ENCODE data around the gene FAM118B.
A peak's percentile ranks its signal among the peaks of the same experiment; 100 is the strongest.

Gene FAM118B

DNA sequence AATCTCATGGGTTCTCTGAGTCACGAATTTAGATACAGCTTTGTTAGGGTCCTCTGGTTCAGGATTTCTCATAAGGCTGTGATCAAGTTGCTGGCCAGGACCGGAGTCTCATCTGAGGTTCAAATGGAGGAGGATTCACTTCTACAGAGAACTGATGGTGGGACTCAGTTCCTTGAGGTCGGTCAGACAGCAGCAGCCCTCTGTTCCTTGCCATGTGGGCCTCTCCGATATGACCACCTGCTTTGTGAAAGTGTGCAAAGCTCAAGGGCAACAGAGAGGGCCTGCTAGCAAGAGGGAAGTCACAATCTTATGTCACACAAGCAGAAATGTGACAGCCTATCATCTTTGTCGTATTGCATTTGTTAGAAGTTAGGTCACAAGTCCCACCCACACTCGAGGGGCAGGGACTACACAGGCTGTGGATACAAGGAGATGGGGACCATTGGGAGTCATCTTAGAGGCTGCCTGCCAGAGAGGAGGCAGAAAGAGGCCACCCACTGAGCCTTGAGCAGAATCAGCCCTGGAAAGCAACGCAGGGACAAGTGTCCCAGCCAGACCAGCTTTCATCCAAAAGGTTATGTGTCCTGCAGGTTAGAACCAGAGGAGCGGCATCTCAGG lies 34.6 kb upstream of the FAM118B start:
- no peaks in the 10 kb centered on the region for H3K27me3 Mint-ChIP-seq
- H3K4me3 Mint-ChIP-seq = no peak overlapping the region
- H3K27ac Mint-ChIP-seq = no peak overlapping the region
- H3K4me1 Mint-ChIP-seq = no peaks in the 10 kb centered on the region
- no peak for DNase-seq
- no peak for ATAC-seq
- no peaks in the 10 kb centered on the region for H3K36me3 Mint-ChIP-seq (ENCODE audit: low read depth)
- no peaks in the 10 kb centered on the region for H3K9me3 Mint-ChIP-seq

GRCh38 chr11:126181939-126182730 lies 29.4 kb upstream of the FAM118B start:
- Mint-ChIP-seq H3K36me3 (ENCODE audit: low read depth) (no peaks in the 10 kb centered on the region), H3K27ac (no peak overlapping the region)
- no peak for DNase-seq

DNA sequence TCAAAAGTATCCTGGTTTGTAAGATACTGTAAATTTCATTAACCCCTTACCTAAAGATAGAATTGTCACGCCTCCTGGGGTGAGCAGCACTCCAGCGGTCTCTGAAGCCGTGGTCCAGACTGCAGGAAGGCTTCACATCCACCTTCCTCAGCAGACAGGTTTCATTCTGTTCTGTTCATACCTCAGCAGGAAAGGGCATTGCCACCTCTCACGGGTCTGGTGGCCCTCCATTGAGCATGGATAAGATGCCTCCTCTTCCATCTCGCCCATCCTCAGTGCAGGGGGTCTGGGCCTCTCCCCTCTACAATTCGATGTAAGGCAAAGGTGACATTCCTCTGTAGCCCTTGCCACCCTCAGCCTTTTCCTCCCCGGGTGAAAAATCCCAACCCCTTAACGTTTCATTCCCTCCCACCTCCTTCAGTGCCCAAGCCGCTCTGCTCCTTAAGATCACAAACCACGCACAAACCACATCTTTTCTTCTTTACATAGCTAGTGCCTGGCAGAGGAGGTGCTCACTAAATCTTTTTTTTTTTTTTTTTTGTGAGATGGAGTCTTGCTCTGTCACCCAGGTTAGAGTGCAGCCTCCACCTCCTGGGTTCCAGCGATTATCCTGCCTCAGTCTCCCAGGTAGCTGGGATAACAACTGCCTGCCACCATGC lies 28.7 kb upstream of the FAM118B start:
- Mint-ChIP-seq H3K4me1 (no peaks in the 10 kb centered on the region), H3K4me3 (no peak overlapping the region), H3K9me3 (no peaks in the 10 kb centered on the region), H3K36me3 (ENCODE audit: low read depth) (no peaks in the 10 kb centered on the region), H3K27ac (no peak overlapping the region), H3K27me3 (no peaks in the 10 kb centered on the region)
- DNase-seq (no peak), ATAC-seq (no peak)

More at GRCh38 chr11:126181939-126182730, 29.4 kb upstream of the FAM118B start:
- H3K9me3 Mint-ChIP-seq = no peaks in the 10 kb centered on the region
- no peak for ATAC-seq
- H3K4me3 Mint-ChIP-seq = no peak overlapping the region
- no peaks in the 10 kb centered on the region for H3K4me1 Mint-ChIP-seq
- H3K27me3 Mint-ChIP-seq = no peaks in the 10 kb centered on the region

- Mint-ChIP-seq H3K27ac (no peak overlapping the region), H3K4me1 (no peaks in the 10 kb centered on the region), H3K27me3 (no peaks in the 10 kb centered on the region), H3K9me3 (no peaks in the 10 kb centered on the region), H3K36me3 (ENCODE audit: low read depth) (peaks cover 3% of the 10 kb centered on the region), H3K4me3 (no peak overlapping the region)
- ATAC-seq (no peak), DNase-seq (no peak)
Observed at GRCh38 chr11:126185259-126186024, 26.1 kb upstream of the FAM118B start.

DNA sequence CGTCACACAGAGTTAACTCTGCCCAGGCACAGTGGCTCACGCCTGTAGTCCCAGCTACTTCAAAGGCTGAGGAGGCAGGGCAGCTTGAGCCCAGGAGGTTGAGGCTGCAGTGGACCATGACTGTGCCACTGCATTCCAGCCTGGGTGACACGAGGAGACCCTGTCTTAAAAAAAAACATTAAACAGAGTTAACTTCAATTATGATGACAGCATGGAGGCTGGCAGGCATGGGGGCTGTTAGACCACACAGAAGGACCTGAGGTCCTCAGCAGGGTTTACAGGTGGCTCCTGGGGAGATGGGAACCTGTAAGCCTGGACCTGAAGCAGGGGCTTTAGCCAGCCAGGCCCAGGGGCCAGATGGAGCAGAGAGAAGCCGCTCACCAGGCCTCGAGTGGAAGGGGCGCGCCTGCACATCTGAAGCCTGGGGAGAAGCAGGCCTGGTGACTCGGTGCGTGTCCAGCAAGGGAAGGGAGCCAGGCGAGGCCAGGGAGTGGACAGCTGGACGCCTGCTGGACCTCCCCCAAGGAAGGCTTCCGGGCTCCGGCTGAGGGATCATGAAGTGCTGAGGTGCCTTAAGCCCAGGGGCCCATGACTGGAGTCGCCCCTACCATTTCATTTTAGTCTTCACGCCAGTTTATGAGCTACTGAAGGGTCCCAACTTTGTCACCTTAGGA lies 25.4 kb upstream of the FAM118B start:
- DNase-seq (no peak), ATAC-seq (no peak)
- Mint-ChIP-seq H3K9me3 (no peaks in the 10 kb centered on the region), H3K4me1 (no peaks in the 10 kb centered on the region), H3K4me3 (no peak overlapping the region), H3K27ac (no peak overlapping the region), H3K36me3 (ENCODE audit: low read depth) (peaks cover 4% of the 10 kb centered on the region), H3K27me3 (no peaks in the 10 kb centered on the region)

GRCh38 chr11:126186708-126187529 lies 24.7 kb upstream of the FAM118B start:
- H3K27ac Mint-ChIP-seq = no peak overlapping the region
- DNase-seq = no peak
- H3K4me3 Mint-ChIP-seq = no peak overlapping the region
- ATAC-seq = peak; percentile 13
- H3K36me3 Mint-ChIP-seq (ENCODE audit: low read depth) = peaks cover 6% of the 10 kb centered on the region
- no peaks in the 10 kb centered on the region for H3K27me3 Mint-ChIP-seq
- H3K4me1 Mint-ChIP-seq = no peaks in the 10 kb centered on the region
- no peaks in the 10 kb centered on the region for H3K9me3 Mint-ChIP-seq

DNA sequence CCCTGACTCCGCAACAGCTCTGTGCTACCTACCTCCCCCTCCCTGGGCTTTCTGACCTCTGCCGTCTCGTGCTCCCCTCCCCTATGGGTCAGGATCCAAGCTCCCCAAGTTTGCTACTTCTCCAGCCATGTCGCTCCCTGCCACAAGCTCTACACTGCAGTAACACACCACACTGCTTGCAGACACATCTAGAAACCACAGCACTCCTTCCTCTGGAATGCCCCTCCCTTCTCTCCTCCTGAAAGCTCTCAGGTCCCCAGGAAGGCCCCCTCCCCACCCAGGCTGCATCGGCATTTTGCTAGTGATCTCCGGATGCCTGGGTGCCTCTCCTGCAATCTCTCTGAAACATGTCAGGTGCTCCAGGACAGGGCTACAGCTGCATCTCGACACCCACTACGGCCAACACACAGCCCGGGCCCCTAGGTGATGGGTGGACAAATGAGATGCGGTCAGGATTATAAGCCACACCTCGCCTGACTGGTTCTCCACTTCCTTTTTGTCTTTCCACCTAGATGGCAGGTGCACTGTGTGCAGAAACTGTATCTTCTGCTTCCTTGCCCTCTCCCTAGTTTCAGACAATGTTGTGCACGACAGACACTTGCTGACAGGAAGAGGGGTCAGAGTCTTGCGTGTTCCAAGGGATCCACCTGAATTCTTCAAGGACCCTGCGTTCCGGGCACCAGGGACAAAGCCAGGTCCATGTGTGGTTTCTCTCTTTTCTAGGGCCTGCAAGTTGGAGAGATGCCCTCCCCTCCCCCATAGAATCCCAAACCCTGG lies 23.1 kb upstream of the FAM118B start:
- Mint-ChIP-seq H3K9me3 (no peaks in the 10 kb centered on the region), H3K27me3 (no peaks in the 10 kb centered on the region), H3K36me3 (ENCODE audit: low read depth) (peaks cover 12% of the 10 kb centered on the region), H3K4me1 (no peaks in the 10 kb centered on the region), H3K27ac (no peak overlapping the region), H3K4me3 (no peak overlapping the region)
- ATAC-seq (no peak), DNase-seq (no peak)

- ATAC-seq = no peak
- no peak overlapping the region for H3K27ac Mint-ChIP-seq
- no peak overlapping the region for H3K4me3 Mint-ChIP-seq
Observed at GRCh38 chr11:126189109-126189929, 22.3 kb upstream of the FAM118B start.

GRCh38 chr11:126190792-126191191 lies 20.8 kb upstream of the FAM118B start:
- Mint-ChIP-seq H3K36me3 (ENCODE audit: low read depth) (peaks cover 24% of the 10 kb centered on the region), H3K4me3 (no peak overlapping the region), H3K27ac (no peak overlapping the region)

More at GRCh38 chr11:126189109-126189929, 22.3 kb upstream of the FAM118B start:
- Mint-ChIP-seq H3K27me3 (no peaks in the 10 kb centered on the region), H3K4me1 (no peaks in the 10 kb centered on the region), H3K9me3 (no peaks in the 10 kb centered on the region), H3K36me3 (ENCODE audit: low read depth) (peaks cover 14% of the 10 kb centered on the region)
- no peak for DNase-seq

GRCh38 chr11:126191379-126192073 lies 20.1 kb upstream of the FAM118B start:
- Mint-ChIP-seq H3K27me3 (no peaks in the 10 kb centered on the region), H3K36me3 (ENCODE audit: low read depth) (peaks cover 31% of the 10 kb centered on the region), H3K4me1 (no peaks in the 10 kb centered on the region), H3K4me3 (no peak overlapping the region), H3K27ac (no peak overlapping the region), H3K9me3 (no peaks in the 10 kb centered on the region)
- ATAC-seq (no peak), DNase-seq (no peak)

More at GRCh38 chr11:126190792-126191191, 20.8 kb upstream of the FAM118B start:
- Mint-ChIP-seq H3K9me3 (no peaks in the 10 kb centered on the region), H3K4me1 (no peaks in the 10 kb centered on the region), H3K27me3 (no peaks in the 10 kb centered on the region)
- DNase-seq (no peak), ATAC-seq (no peak)

DNA sequence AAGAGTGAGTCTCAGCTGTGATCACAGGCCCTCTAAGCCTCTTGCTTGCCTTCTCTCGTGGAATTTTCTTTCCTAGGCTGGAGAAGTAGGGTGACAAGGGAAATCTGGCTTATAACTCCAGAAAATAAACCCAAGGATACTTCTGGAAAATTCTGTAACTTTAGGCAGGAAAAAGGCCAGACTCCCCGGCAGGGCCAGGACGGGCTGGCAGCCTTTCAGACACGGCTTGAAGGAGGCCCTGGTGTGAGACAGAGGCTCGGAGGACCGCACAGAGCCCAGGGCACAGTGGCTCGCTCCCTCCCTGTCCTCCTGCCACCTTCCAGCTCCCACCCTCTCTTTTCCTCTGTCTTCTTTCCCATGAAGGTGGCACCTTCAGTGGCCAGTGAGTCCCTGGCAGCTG lies 19.2 kb upstream of the FAM118B start:
- ATAC-seq = no peak
- H3K27ac Mint-ChIP-seq = no peak overlapping the region
- DNase-seq = no peak
- no peaks in the 10 kb centered on the region for H3K27me3 Mint-ChIP-seq
- peaks cover 39% of the 10 kb centered on the region for H3K36me3 Mint-ChIP-seq (ENCODE audit: low read depth)
- H3K4me3 Mint-ChIP-seq = no peak overlapping the region
- no peaks in the 10 kb centered on the region for H3K4me1 Mint-ChIP-seq
- no peaks in the 10 kb centered on the region for H3K9me3 Mint-ChIP-seq

DNA sequence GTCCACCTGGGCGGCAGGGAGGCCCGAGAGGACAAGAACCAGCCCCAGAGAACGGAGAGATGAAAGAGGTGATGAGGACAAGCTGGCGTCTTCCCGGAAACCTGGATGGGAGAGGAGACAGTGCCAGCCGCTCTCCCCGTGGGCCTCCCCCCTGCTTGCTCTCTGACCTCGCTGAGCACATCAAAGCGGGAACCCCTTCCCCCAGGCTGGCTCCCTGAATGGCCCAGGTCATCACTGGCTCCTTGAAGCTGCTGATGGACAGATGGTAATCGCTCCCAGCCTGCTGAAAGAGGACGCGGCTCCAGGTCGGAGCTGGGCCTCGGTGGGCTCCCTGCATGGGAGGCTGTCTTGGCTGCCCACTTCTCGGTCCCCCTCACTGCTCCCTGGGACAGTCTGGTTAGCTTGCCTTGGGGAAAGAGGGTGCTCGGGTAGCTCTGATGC lies 18.5 kb upstream of the FAM118B start:
- peaks cover 46% of the 10 kb centered on the region for H3K36me3 Mint-ChIP-seq (ENCODE audit: low read depth)

More for the DNA sequence above, 18.5 kb upstream of the FAM118B start:
- no peak for ATAC-seq
- peaks cover 3% of the 10 kb centered on the region for H3K9me3 Mint-ChIP-seq
- no peaks in the 10 kb centered on the region for H3K4me1 Mint-ChIP-seq
- H3K27me3 Mint-ChIP-seq = no peaks in the 10 kb centered on the region
- no peak overlapping the region for H3K4me3 Mint-ChIP-seq
- DNase-seq = no peak
- no peak overlapping the region for H3K27ac Mint-ChIP-seq
